Upper lobe of left lung (tissue), 6 donors: ENCODE results near the gene NSD2. TPM values are rescaled to one million over a fixed set of nuclear protein-coding genes. Genes with fewer than 3 reads are reported as not detected.

Source experiments
- ATAC-seq, 2 donors: fragments of 200-7000 bp; cut with Tn5 transposase; one replicate each; pipeline ENCODE4 v1.9.1; 2022; ENCODE audit warnings: mild to moderate bottlenecking in 2 of 2, moderate library complexity in 2 of 2; ENCODE audit not compliant: low FRiP score in 2 of 2
- DNase-seq, 2 donors: peaks; one replicate each; pipeline ENCODE4 v3.0.0-alpha.2; 2019 to 2020
- H3K27ac ChIP-seq, 4 donors: fragments of 200-600 bp; sonication (generic); one replicate each; pipeline ENCODE4 v1.5.1; 2016 to 2019
- H3K27me3 ChIP-seq, 4 donors: fragments of 200-600 bp; sonication (generic); one replicate each; pipeline ENCODE4 v1.5.1; 2017 to 2019
- H3K36me3 ChIP-seq, 4 donors: fragments of 200-600 bp; sonication (generic); one replicate each; pipeline ENCODE4 v1.5.1; 2016 to 2019
- H3K4me1 ChIP-seq, 4 donors: fragments of 200-600 bp; sonication (generic); one replicate each; pipeline ENCODE4 v1.5.1; 2018 to 2019
- H3K4me3 ChIP-seq, 4 donors: fragments of 200-600 bp; sonication (generic); one replicate each; pipeline ENCODE4 v1.5.1; 2017 to 2019; ENCODE audit warnings: mild to moderate bottlenecking in 2 of 4, moderate library complexity in 1 of 4
- H3K9me3 ChIP-seq, 4 donors: fragments of 200-600 bp; sonication (generic); one replicate each; pipeline ENCODE4 v1.5.1; 2018 to 2019
- CTCF ChIP-seq, 6 experiments: fragments of 450-650 bp in 4 of 6; fragments of 200-600 bp in 2 of 6; sonication (generic) in 2 of 6; IDR thresholded peaks; one replicate each; pipeline ENCODE4 v1.5.1; 2016 to 2019; ENCODE audit warnings: antibody characterized with exemption in 6 of 6
- EP300 ChIP-seq, 4 donors: sonication (generic); formaldehyde crosslinking; IDR thresholded peaks; one replicate each; pipeline ENCODE4 v1.5.1; 2017; ENCODE audit warnings: antibody characterized with exemption in 4 of 4, control low read depth in 2 of 4
- POLR2A ChIP-seq, 4 donors: fragments of 450-650 bp; IDR thresholded peaks; one replicate each; pipeline ENCODE4 v1.5.1; 2016 to 2017; ENCODE audit warnings: antibody characterized with exemption in 4 of 4, mild to moderate bottlenecking in 2 of 4
- POLR2AphosphoS5 ChIP-seq, 2 donors: sonication (generic); formaldehyde crosslinking; IDR thresholded peaks; one replicate each; pipeline ENCODE4 v1.5.1; 2017; ENCODE audit warnings: antibody characterized with exemption in 2 of 2
- WGBS, 2 donors: methylation state at CpG; one replicate each; pipeline ENCODE4 v1.1.5; 2017 to 2018; 5-methylcytosine and 5-hydroxymethylcytosine counted together
- total RNA-seq, 6 donors: library from RNA; depleted of rRNA in 4 of 6; stranded (reverse); fragments of >200 nt in 4 of 6; gene quantifications; one replicate each; pipeline versions ENCODE4 v1.1.0 to v1.2.1, GENCODE V29; 2016 to 2021
- donor health status: DM: no; HTN: no; CAD: no; lungs with moderate emphysema.
- donor health status: DM: no; HTN: yes; CAD: no; lungs with severe emphysema.

The NSD2 gene
- total RNA-seq, 6 donors from 2014 or later = 35.7 to 164 (median 53.1) TPM

GRCh38 chr4:1983846-1984405 is 112.7 kb downstream of the NSD2 start:
- WGBS, 2 donors = 86 to 96% methylated on average over 7 to 16 of the region's 21 CpGs
- DNase-seq (peak in 1 of 2 donors; percentile 82), ATAC-seq (no peak)
- Histone ChIP-seq H3K27ac (no peak overlapping the region), H3K4me1 (no peaks in the 10 kb centered on the region), H3K4me3 (no peak overlapping the region), H3K9me3 (no peaks in the 10 kb centered on the region), H3K27me3 (no peaks in the 10 kb centered on the region), H3K36me3 (peaks cover 35 to 100% (median 85%) of the 10 kb centered on the region in 4 donors)
- TF ChIP-seq POLR2AphosphoS5 (IDR thresholded peaks at IDR 0.05) = no peak
- no peak for TF ChIP-seq EP300 (IDR thresholded peaks at IDR 0.05)
- TF ChIP-seq CTCF (IDR thresholded peaks at IDR 0.05) = no peak
- TF ChIP-seq POLR2A (IDR thresholded peaks at IDR 0.05) = no peak

- no peaks in the 10 kb centered on the region for H3K9me3 ChIP-seq
- no peaks in the 10 kb centered on the region for H3K4me1 ChIP-seq
- no peaks in the 10 kb centered on the region for H3K27me3 ChIP-seq
- no peak for ATAC-seq
- WGBS, 2 donors = 90 to 93% methylated on average over 16 to 23 of the region's 27 CpGs
- H3K4me3 ChIP-seq = no peak overlapping the region
- no peak overlapping the region for H3K27ac ChIP-seq
- DNase-seq = peak in 1 of 2 donors; percentile 71
- peaks cover 35 to 100% (median 86%) of the 10 kb centered on the region in 4 donors for H3K36me3 ChIP-seq
- TF ChIP-seq POLR2A (IDR thresholded peaks at IDR 0.05) = no peak
- no peak for TF ChIP-seq POLR2AphosphoS5 (IDR thresholded peaks at IDR 0.05)
- TF ChIP-seq CTCF (IDR thresholded peaks at IDR 0.05) = no peak
- TF ChIP-seq EP300 (IDR thresholded peaks at IDR 0.05) = no peak
Measured at GRCh38 chr4:1984406-1985191, 113.4 kb downstream of the NSD2 start.

GRCh38 chr4:1985294-1985693 is 114.1 kb downstream of the NSD2 start:
- WGBS, 2 donors = 92% methylated on average over 6 to 11 of the region's 14 CpGs

GRCh38 chr4:1985780-1986577 is 114.8 kb downstream of the NSD2 start:
- 93 to 96% methylated on average over 35 to 54 of the region's 54 CpGs for WGBS, 2 donors
- DNase-seq = peak in 1 of 2 donors; percentile 80

More at GRCh38 chr4:1985294-1985693, 114.1 kb downstream of the NSD2 start:
- ATAC-seq = no peak
- Histone ChIP-seq H3K27ac (no peak overlapping the region), H3K4me3 (no peak overlapping the region), H3K36me3 (peaks cover 35 to 100% (median 87%) of the 10 kb centered on the region in 4 donors), H3K27me3 (no peaks in the 10 kb centered on the region), H3K9me3 (no peaks in the 10 kb centered on the region), H3K4me1 (no peaks in the 10 kb centered on the region)
- TF ChIP-seq POLR2AphosphoS5 (IDR thresholded peaks at IDR 0.05) (no peak), EP300 (IDR thresholded peaks at IDR 0.05) (no peak), CTCF (IDR thresholded peaks at IDR 0.05) (no peak), POLR2A (IDR thresholded peaks at IDR 0.05) (no peak)
- DNase-seq = peak in 1 of 2 donors; percentile 65

More at GRCh38 chr4:1985780-1986577, 114.8 kb downstream of the NSD2 start:
- Histone ChIP-seq H3K27ac (no peak overlapping the region), H3K36me3 (peaks cover 35 to 100% (median 87%) of the 10 kb centered on the region in 4 donors), H3K4me3 (no peak overlapping the region), H3K4me1 (no peaks in the 10 kb centered on the region), H3K9me3 (no peaks in the 10 kb centered on the region), H3K27me3 (no peaks in the 10 kb centered on the region)
- ATAC-seq = no peak
- TF ChIP-seq CTCF (IDR thresholded peaks at IDR 0.05) = no peak
- no peak for TF ChIP-seq POLR2A (IDR thresholded peaks at IDR 0.05)
- no peak for TF ChIP-seq POLR2AphosphoS5 (IDR thresholded peaks at IDR 0.05)
- TF ChIP-seq EP300 (IDR thresholded peaks at IDR 0.05) = no peak
